Hematopoietic multipotent progenitor cell treated with erythropoietin and hydrocortisone succinate and interleukin-3 and kit ligand, for 15 days (in vitro differentiated cells): ENCODE results near the gene MAGI2.
"Not testable (repeated sequence)": the region's sequence is repeated elsewhere in the genome, so short reads cannot be mapped to it uniquely, and the experiment has no call there.

Source experiments
- DNase-seq: peaks from one replicate; pipeline ENCODE4 v3.0.0-alpha.2; 2015; ENCODE audit warnings: low spot score

The MAGI2 gene

DNA sequence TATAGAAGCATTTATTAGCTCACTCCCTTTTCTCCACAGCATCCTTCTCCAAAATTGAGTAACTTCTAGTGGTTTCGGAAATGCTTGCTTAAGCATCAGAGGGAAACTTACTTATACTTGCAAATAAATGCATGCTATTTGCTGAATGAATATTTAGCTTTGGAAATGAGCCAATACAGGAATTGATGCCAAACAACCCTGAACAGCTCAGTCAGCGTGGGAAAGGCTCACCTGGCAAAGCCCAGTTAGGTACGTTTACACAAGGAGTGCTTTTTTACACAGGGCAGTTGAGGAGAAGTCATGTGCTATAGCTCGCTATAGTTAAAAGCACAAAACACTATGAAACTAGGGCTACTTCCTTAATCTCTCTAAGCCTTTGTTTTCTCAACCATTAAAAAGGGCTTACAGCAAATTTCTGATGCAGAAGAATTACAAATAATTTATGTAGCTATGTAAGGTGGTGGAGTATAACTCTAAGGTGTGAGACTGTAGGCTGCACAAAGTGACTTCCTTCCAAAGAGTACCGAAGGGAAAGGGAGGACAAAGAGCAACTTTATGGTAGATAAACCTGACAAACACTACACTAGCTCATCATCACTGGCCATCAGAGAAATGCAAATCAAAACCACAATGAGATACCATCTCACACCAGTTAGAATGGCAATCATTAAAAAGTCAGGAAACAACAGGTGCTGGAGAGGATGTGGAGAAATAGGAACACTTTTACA is 1156.7 kb downstream of the MAGI2 start:
- no peak for DNase-seq

DNA sequence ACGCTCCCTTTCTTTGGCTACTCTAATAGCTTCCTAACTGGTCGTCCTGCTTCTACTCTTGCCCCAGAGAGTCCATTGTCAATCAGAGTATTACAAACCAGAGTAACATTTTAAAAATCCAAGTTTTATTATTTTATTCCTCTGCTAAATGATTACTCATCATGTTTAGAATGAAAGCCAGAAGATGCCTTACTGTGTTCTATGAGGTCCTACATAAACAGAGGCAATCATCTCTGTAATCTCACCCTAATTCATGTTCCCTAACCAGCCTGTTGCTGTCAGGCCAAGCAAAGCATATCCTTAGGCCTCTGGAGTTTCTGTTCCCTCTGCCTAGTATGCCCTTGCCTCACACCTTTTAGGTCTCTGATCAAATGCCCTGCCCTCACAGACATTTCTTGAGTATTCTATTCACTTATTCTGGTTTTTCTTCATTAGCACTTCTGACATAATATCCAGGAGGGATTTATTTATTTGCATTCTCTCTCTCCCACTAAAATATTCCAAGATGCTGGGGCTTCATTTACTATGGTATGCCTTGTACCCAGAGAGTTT is 1157.3 kb downstream of the MAGI2 start:
- no peak for DNase-seq

DNA sequence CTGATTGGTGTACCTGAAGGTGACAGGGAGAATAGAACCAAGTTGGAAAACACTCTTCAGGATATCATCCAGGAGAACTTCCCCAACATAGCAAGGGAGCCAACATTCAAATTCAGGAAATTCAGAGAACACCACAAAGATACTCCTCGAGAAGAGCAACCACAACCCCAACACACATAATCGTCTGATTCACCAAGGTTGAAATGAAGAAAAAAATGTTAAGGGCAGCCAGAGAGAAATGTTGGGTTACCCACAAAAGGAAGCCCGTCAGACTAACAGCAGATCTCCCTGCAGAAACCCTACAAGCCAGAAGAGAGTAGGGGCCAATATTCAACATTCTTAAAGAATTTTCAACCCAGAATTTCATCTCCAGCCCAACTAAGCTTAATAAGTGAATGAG is 1164.0 kb downstream of the MAGI2 start:
- not testable (repeated sequence) for DNase-seq

DNA sequence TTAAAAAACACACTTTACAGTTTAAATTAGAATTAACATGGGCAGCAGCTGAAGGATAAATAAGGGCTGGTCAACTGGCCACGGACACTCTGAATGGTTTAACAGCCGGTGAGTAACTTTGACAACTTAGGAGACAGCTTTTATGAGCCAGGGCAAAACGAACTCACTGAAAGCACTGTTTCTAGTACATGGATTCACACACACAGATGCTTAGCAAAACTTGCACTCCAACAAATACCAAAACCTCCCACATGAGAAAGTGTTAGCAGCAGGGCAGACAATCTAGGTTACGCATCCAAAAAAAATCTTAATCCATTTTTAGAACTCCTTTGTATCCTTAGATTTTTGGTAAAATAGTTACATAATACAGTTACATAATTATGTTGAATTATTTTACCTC is 1168.5 kb downstream of the MAGI2 start:
- DNase-seq, result no peak

DNA sequence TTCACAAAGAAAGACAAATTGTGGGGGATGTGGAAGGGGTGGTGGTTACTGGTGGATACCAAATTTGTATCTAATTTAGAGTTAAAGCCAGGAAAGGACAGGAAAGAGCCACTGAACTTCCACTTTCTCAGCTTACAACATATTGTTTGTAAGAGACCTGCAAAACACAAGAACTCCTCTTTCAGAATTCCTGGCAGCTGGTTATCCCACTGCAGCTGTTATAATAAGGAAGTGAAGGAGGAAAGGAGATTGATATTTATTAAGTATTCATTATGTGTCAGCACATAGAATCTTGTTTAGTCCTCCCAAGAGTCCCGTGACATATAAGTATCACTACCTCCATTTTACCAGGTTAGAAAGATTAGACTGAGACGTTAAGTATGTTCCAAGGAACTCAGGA is 1173.2 kb downstream of the MAGI2 start:
- DNase-seq, result no peak

DNA sequence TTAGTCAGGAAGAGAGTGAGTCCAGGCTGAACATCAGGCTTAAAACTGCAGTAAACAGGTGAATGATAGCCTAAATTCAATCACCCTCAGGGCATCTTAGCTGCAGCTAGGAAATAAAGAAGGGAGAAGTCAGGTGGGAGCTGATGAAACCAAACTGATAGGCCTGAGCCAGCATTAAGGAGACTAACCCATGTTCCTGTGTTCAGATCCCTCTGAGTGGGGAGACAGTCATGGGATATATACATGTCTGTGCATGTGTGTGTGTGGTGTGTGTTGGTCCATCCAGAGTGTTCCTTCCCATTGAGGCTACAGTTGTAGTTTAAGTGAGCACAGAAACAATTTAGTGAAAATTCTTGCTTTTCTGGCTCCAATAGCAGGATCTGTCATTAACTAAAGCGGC is 1174.0 kb downstream of the MAGI2 start:
- DNase-seq, result no peak

DNA sequence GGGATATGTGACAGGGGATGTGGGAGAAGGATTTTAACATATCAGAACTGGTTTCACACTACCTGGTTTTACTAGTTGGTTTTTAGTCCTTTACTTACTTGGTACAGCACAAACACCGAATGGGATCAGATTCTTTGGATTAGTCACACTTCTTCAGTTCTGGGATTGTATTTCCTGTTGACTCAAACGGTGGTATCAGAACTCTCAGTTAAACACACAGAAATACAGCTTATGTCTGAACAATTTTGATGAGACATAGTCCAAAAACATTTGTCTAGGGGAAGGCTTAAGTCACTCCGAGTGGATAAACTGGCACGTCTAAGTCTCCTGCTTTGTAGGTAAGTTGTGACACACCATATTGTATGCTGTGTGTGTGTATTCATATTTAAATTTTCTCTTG is 1174.4 kb downstream of the MAGI2 start:
- no peak for DNase-seq

DNA sequence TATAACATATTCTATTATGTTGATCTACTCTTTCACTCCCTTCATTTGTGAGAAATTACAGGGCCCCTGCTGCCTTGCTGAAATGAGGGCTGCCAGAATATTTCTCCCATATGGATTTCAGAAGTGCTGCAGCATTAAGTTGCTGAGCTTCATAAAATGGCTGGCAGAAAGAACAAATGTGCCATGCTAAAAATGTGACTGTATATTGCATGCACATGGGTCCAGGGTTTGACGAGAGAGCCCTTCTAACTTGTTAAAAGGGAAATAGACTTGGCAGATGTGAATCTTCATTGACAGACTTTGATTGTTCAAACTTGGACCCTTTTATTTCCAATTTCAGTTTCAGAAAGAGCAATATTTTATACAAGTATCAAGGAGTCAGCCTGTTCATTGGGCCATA is 1186.3 kb downstream of the MAGI2 start:
- DNase-seq, result no peak

DNA sequence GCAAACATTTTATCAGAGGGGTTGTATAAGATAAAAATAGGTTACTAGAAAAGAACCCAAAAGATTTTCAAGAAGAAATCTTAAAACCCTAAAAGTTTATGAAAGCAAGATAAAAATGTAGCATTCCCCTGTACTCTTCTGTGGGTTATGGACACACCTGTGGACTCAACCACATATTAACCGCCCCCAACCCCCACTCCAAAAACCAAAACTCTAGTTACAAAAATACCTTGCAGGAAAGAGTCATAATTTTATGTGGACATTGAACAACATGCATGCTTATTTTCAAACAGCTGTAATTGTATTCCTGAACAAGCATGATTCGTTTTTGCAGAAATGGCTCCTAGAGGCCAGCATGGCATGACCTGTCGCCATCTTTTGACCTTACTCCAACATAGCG is 1188.0 kb downstream of the MAGI2 start:
- no peak for DNase-seq

DNA sequence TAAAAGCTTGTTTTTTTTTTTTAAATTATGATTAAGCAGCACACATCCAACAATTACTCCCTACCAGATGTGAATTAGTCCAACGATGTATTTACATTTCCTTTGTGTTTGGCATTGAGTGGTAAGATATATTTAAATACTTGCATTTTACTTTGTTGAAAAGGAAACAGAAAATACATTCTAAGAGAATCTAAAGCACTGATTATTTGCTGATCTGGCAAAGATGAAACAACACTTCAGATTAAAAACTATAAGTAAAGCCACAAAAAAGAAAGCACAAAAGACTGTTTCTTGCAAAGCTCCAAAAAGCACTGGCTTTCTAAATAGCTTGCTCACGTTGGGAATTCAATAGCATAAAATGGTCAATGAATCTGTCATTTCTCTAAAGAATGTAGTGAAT is 1188.4 kb downstream of the MAGI2 start:
- DNase-seq, result no peak

DNA sequence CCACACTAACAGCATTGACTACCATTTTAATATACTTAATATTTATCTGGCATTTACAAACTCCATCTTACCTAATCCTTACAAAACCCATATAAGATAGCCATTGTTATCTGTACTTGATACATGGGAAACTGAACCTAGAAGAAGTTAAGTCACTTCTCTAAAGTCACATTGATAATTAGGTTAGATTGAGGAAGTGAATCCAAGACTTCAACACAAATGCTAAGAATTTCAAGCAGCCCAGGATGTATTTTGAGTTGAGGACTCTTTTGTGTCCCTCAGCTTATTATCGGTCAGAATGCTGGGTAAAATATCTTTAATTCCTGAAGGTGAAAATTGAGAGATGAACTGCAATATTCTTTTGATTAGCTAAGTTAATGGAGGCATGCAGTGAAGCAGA is 1189.4 kb downstream of the MAGI2 start:
- DNase-seq, result no peak

DNA sequence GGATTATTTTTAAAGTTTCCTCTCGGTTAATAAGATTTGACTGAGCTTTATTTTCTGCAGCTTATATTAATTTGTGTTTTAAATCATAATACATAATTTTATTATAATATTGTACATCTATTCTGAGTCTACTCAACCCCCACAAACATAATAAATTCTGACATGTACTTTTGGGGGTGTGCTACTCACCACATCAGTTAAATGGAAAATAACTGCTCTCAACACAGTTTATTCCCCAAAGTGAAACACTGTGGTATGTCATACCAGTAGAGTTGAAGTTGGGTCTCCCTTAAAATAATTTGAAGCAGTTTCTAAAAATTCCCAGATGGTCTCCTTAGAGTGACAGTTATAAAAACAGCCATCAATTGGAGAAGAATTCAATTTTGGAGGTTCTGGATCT is 1191.7 kb downstream of the MAGI2 start:
- no peak for DNase-seq

DNA sequence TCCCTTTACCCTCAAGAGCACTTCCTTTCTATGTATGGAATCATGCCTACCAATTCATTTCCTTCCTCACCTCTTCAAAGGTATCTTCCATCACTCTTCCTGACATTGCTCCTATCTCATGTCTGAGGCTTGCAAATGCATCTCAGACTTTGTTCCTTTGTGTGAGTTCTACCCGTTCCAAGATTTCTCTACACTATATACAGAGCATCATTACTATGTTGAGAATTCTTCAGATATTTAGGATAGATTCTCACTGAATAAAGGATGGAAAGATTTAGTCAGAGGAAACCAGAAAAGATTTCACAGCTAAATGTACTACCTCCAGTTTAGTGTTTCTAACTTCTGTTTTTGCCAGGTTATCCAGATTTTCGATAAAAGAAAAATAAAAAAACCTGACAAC is 1192.2 kb downstream of the MAGI2 start:
- no peak for DNase-seq

DNA sequence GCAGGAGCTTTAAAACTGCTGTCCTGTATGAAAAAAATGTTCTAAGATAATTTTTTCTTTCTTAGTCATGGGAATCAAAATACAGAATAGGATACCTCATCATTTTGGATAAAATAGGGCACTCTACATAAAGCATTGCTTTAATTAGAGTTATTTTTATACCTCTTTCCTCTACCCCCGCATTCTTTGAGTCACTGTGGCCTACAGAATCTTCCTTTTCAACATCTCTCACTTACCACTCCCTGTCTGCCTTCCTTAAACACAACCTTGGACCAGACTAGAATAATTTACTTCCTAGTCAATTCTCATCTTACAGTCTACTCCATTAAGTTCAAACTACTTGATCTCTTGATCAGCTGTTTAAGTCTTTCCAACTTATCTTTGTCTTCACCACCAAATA is 1192.6 kb downstream of the MAGI2 start:
- no peak for DNase-seq

DNA sequence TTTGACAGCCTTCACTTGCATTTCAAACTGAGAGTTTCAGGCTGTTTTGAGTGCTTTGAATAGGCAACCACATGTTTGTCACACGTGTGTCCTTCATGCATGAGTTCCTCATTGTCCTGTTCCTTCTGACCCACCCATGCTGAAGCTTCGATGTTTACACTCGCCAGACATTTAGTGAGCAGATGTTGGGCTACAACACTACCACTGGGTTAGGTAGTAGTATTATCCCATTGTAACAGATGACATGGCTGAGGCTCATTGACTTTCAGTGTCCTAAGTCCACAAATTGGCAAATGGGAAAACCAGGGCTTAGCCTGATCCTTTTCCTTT is 1198.8 kb downstream of the MAGI2 start:
- no peak for DNase-seq

DNA sequence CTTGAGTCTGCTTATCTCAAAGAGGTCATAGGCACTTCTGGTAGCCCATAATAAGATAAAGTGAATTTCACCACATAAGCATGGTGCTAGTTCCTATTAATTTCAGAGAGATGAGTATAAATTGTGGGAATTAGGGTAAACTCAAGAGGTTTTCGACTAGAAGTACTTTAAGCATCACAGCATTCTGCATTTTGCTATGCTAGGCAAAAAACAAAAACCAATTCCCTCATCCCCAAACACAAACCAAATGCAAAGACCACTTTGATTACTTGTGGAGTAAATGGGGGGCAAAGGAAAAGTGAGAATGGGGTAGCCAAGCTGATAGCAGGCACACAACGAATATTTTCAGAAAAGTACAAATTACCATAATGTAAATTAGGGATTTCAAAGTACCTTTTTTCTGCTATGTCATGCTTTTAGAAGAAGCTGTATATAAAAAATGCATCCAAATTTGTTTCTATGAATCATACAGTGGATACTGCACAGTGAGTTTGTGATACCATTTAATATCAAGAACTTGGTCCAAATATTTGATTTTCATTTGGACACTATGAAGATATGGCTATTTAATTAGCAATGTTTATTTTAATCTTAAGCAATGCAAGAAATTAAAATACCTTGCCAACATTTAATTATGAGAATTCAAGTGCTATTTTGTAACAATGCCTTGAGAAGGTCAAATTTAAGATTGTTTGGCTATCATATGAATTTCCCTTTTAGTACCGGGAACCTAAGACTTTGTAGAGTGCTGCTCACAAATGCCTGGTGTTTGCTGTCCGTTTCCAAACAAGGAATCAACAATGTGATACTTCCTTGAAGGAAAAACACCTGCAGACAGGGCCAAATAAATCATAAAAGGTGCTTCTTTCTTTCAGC is 1199.4 kb downstream of the MAGI2 start:
- DNase-seq, result no peak

DNA sequence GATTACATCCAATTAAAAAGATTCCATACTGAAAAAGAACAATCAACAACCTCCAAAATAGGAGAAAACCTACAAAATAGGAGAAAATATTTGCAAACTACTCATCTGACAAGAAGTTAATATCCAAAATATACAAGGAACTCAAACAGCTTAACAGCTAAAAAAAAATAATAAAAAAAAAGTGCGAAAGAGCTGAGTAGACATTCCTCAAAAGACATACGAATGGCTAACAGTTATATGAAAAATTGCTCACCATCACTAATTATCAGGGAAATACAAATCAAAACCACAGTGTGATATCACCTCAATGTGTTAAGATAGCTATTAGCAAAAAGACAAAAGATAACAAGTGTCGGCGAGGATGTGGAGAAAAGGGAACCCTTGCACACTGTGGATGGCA is 1204.6 kb downstream of the MAGI2 start:
- DNase-seq, result no peak

DNA sequence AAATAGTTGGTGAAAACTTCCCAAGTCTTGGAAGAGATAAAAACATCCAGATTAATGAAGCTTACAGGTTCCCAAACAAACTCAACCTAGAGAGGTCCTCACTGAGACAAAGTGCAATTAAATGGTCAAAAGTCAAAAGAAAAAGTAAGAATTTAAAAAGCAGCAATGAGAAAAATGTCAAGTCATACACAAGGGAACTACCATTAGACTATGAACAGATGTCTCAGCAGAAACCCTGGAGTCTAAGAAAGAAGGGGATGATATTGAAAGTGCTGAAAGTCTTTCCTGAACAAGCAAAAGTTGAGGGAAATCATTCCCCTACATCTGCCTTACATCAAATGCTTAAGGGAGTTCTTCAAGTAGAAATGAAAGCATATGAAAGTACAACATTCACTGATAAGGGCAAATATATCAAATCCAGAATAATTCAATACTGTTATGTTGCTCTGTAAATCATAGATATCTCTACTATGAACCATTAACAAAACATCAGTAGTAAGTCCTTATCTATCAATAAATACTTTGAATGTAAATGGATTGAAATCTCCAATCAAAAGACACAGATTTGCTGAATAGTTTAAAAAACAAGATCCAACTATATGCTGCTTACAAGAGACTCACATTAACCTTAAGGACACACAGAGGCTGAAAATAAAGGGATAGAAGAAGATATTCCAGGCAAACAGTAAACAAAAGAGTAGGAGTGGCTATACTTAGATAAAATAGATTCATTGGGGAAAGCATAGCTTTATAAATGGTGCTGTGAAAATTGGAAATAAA is 1205.4 kb downstream of the MAGI2 start:
- DNase-seq, result no peak

DNA sequence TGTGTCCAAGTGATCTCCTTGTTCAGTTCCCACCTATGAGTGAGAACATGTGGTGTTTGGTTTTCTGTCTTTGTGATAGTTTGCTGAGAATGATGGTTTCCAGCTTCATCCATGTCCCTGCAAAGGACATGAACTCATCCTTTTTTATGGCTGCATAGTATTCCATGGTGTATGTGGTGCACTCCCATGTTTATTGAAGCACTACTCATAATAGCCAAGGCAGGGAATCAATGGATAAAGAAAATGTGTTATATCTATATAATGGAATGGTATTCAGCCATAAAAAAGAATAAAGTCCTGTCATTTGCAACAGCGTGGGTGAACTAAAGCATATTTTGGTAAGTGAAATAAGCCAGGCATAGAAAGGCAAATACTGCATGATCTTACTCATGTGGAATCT is 1213.3 kb downstream of the MAGI2 start:
- DNase-seq, result not testable (repeated sequence)

DNA sequence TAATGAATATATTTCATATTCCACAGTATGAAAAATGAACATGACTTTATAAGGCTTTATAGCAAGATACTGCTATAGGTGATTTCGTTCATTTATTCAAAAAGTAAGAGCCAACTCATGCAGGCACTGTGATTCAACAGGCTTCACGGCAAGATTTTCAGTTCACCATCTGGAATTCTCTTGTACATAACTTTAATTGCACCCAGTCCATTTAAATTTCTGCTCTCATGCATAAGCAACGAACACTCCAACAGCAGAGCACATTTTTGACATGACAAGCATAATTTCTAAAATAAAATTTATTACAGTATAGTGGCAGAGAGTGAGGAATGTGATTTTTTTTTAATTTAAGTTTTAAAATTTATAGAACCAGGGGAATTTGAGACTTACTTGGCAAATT is 1218.8 kb downstream of the MAGI2 start:
- DNase-seq, result no peak

DNA sequence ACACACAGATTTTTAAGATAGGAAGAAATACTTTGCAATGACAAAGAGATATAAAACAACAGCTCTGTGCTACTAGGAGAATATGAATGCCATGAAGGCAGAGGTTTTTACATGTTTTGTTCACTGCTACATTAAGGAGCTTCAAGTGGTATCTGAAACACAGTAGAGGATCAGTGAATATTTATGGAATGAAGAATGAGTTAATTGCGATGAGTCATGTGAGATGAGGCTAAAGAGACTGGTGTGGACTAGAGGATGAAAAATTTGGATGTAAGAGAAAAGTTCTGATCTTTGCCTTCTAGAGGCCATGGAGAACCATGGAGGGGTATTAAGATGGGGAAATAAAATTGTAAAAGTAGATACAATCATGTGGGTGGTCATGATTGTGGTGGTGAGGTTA is 1220.7 kb downstream of the MAGI2 start:
- no peak for DNase-seq

DNA sequence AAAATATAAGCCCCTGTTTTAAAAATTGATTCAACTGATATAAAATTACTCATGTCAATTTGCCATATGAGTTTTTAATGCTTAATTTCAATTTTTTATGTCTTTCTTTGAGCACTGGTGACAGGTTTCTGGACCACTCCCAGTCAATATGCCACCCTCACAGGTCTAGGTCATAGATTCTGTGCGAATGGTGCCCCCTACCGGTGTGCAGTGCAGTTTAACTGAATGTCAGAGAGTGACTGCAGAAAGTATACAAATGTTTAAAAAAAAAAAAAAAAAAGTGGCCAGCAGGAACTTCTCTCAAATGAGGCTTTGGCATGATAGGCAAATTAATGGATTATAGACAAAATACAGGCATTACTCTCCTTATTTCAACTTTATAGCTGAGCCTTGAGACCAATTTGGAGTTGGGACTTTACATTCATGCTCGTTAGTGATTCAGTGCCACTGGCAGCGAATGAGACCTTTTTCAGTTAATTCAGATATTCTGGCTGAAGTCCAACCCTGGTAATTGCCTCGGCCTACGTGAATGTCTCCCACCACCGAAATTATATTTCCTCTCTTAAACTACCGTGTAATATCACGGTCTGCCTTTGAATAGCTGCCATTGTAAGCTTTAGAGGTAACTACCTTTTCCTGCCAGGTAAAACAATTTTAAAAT is 1227.3 kb downstream of the MAGI2 start:
- peak; percentile 7 for DNase-seq
